Amygdala (tissue), 56 donors: ENCODE measurements around the gene DNAH6.
"Not testable (repeated sequence)": the region's sequence is repeated elsewhere in the genome, so short reads cannot be mapped to it uniquely, and the experiment has no call there.

Experiments used
- DNase-seq, 56 donors: peaks; one replicate each; lab custom pipeline; 2025; lab: John Stamatoyannopoulos, UW

The DNAH6 gene

DNA sequence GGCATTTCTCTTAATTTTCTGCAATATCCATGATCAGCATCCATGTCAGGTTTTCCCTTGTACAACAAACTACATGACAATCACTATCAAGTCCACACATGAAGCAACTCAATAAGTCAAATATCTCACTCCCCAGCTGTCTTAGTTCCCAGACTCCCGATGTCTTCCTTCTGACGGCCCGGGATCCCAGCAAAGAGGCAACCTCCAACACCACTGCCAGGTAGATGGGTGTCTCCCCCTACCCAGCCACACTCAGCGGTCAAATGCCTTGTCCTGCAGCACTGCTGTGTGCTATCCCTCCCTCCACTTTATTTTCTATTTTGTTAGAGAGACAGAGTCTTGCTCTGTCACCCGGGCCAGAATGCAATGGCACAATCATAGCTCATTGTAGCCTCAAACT is 341.3 kb downstream of the DNAH6 start:
- DNase-seq, result no peak

GRCh38 chr2:84858123-84858522 is 341.8 kb downstream of the DNAH6 start:
- no peak for DNase-seq

DNA sequence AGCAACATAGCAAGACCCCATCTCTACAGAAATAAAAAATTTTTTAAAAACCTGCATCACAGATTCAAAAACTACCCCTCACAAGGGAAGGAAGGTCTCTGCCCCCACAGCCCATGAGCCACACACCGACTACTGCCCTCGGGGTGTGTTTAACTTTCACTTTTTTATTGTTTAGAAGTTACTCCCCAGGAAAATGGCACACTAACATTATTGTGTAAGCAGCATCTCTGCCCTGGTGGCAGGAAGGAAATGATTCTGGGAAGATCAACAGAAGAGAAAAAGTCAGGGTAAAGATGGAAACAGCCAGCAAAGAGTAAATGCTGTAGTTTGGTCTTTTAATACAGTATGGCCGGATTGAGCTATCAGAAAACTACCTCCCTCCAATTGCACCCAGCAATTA is 342.6 kb downstream of the DNAH6 start:
- DNase-seq, result no peak

DNA sequence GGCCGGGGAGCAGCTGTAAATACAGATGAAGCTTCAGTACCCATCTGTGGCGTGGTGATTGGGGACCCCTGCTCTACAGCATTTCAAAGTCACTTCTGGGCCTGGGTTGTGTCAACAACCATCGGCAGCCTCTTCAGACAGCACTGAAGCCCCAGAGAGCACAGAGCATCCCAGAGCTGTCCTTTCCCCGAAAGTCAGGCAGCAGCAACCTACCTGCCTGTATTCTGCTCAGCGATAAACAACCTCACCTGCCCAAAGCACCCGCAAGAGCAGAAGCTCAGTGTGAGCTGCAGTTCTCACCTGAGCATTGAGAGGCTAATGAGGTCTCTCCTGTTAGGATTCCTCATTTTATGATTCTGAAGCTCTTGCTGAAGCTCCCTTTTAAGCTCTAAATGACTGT is 345.2 kb downstream of the DNAH6 start:
- no peak for DNase-seq

DNA sequence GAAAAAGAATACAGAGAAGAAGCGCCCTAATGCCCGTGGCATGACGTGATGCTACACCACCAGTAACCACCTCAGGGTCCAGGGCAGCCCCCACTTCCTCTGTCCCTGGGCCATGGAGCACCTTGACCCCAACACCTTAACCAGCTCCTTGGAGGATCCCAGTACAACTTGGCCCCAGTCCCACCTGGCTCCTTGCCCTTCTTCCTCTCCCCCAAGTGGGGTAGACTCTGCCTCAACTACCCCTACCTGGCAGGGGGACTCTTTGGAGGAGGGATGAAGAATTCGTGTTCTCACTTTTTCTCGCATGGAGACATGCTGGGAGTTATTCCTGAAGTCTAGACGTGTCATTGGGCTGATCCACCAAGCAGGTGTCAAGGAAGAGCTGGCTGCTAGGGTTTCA is 345.7 kb downstream of the DNAH6 start:
- DNase-seq, result no peak

DNA sequence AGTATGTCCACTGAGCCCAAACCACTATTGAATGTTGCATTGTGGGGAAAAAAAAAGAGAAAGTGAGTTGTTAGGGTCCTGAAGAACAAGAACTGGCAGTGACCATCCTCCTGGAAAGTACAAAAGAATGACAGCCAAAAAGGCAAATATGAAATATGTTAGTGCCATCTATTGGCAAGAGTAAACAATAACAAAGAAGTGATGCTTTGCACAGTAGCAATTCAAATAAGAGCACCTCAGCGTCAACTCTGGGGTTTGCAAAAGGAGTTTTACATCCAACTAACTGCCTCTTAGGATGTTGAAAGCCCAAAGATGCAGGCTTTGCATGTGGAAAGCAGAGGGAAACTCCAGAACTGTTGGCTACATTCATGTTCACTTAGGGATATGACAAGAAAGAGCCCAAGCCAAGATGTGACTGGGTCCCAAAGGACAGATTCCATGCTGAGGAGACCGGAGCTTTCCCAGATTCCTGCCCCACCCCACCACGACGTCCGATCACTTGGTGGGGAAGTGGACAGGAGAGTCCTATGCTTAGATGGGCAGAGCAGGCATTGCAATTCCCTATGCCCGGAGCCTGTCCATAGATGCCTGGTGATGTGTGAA is 349.0 kb downstream of the DNAH6 start:
- no peak for DNase-seq

DNA sequence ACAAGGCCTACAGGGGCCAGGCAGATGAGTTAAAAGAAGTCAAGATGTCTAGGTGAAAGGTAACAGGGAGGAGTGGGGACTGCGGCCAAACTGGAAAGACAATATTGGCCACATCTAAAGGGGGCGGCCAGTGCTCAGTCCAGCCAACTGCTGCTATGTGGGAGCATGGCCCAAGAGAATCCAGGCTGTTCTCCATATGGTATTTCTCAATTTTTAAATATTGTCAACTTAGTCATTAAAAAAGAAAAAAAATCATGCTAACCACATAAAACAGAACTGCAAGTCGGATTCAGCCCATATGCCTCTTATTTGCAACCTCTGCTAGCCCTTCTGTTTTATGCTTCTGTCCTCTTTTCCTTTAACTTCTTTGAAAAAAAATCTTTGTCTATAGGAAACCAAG is 349.8 kb downstream of the DNAH6 start:
- DNase-seq, result no peak

DNA sequence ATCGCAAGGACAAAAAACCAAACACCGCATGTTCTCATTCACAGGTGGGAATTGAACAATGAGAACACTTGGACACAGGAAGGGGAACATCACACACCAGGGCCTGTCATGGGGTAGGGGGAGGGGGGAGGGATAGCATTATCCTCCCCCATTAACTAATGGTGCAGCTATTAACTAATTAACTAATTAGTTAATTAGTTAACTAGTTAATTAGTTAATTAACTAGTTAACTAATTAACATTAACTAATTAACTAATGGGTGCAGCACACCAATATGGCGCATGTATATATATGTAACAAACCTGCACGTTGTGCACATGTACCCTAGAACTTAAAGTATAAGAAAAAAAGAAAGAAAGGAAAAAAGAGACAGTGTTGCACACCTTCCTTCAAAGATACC is 352.0 kb downstream of the DNAH6 start:
- DNase-seq, result not testable (repeated sequence)
